ENCODE results near the gene POLA1.
"Not testable (repeated sequence)": the region's sequence is repeated elsewhere in the genome, so short reads cannot be mapped to it uniquely, and the experiment has no call there.

The POLA1 gene

GRCh38 chrX:24693453-24694202 is at the start of gene POLA1:
TSS of gene POLA1 (plus strand) at chrX:24693918. CDS start at chrX:24693962, 44 bp downstream.
- DNase-seq = peak; percentile 85

GRCh38 chrX:24646006-24646405 is 47.7 kb upstream of the POLA1 start:
- no peak for DNase-seq

GRCh38 chrX:24646745-24647182 is 47.0 kb upstream of the POLA1 start:
- DNase-seq = no peak

GRCh38 chrX:24647257-24648058 is 46.3 kb upstream of the POLA1 start, which contains the start of gene PCYT1B:
TSS of gene PCYT1B (minus strand) at chrX:24647347. CDS start at chrX:24647105, 242 bp downstream.
- DNase-seq = peak; percentile 72

- DNase-seq = no peak
Measured at GRCh38 chrX:24648495-24648894, 45.2 kb upstream of the POLA1 start.

- no peak for DNase-seq
Measured at GRCh38 chrX:24651783-24652182, 41.9 kb upstream of the POLA1 start.

GRCh38 chrX:24655679-24656078 is 38.0 kb upstream of the POLA1 start:
- DNase-seq = not testable (repeated sequence)

- no peak for DNase-seq
Measured at GRCh38 chrX:24657671-24658386, 35.9 kb upstream of the POLA1 start.

GRCh38 chrX:24658421-24658820 is 35.3 kb upstream of the POLA1 start:
- no peak for DNase-seq

GRCh38 chrX:24659106-24659505 is 34.6 kb upstream of the POLA1 start:
- DNase-seq = no peak

GRCh38 chrX:24659646-24660045 is 34.1 kb upstream of the POLA1 start:
- DNase-seq = no peak

GRCh38 chrX:24661292-24661691 is 32.4 kb upstream of the POLA1 start:
- no peak for DNase-seq

- DNase-seq = no peak
Measured at GRCh38 chrX:24662352-24662751, 31.4 kb upstream of the POLA1 start.

- no peak for DNase-seq
Measured at GRCh38 chrX:24668111-24668510, 25.6 kb upstream of the POLA1 start.

GRCh38 chrX:24672701-24673190 is 21.0 kb upstream of the POLA1 start:
- DNase-seq = no peak

GRCh38 chrX:24673424-24673823 is 20.3 kb upstream of the POLA1 start:
- DNase-seq = no peak

GRCh38 chrX:24676403-24677024 is 17.2 kb upstream of the POLA1 start:
- DNase-seq = no peak

GRCh38 chrX:24682739-24683432 is 10.8 kb upstream of the POLA1 start:
- DNase-seq = peak; percentile 28

GRCh38 chrX:24684048-24684447 is 9.7 kb upstream of the POLA1 start:
- no peak for DNase-seq

GRCh38 chrX:24692305-24692704 is 1.4 kb upstream of the POLA1 start:
- DNase-seq = no peak

- no peak for DNase-seq
Measured at GRCh38 chrX:24694825-24695224, 1.1 kb downstream of the POLA1 start.

GRCh38 chrX:24696294-24696693 is 2.6 kb downstream of the POLA1 start:
- no peak for DNase-seq
